Measurements from ENCODE around the gene TAOK2.

- TF ChIP-seq GATA2 (IDR thresholded peaks at IDR 0.05; ENCODE audit: low read depth, low read length) (no peak), GATA3 (IDR thresholded peaks at IDR 0.05; ENCODE audit: low read depth, low read length) (no peak)
These were observed 15.6 kb downstream of the TAOK2 start for GRCh38 chr16:29989111-29989858.
